Activated B cell treated with CpG ODN at 0.5 μM for 24 hours (primary cell): Measurements from ENCODE around the gene B3GALNT2. TPM values are rescaled to one million over a fixed set of nuclear protein-coding genes. Genes with fewer than 3 reads are reported as not detected.

Source experiments
- ATAC-seq: fragments of 200-7000 bp; cut with Tn5 transposase; one replicate; pipeline ENCODE4 v1.10.0; 2021; ENCODE audit warnings: low read depth, mild to moderate bottlenecking, moderate library complexity
- CTCF ChIA-PET: fragments of 350-600 bp; sonication (Branson Sonifier 250); formaldehyde crosslinking; loops from one replicate; lab custom pipeline; 2021; ENCODE audit warnings: antibody characterized with exemption; lab: Charles Lee
- POLR2A ChIA-PET: fragments of 350-600 bp; sonication (Branson Sonifier 250); formaldehyde crosslinking; loops from one replicate; lab custom pipeline; 2021; ENCODE audit warnings: antibody characterized with exemption; lab: Charles Lee
- DNase-seq: peaks from one replicate; pipeline ENCODE4 v3.0.0; 2022
- H3K27ac Mint-ChIP-seq: one replicate; pipeline ENCODE4 v1.8.0; 2020; ENCODE audit warnings: mixed read lengths
- H3K27me3 Mint-ChIP-seq: one replicate; pipeline ENCODE4 v1.8.0; 2021; ENCODE audit warnings: mixed read lengths
- H3K36me3 Mint-ChIP-seq: one replicate; pipeline ENCODE4 v1.8.0; 2021; ENCODE audit warnings: low read depth, mixed read lengths
- H3K4me1 Mint-ChIP-seq: one replicate; pipeline ENCODE4 v1.8.0; 2021; ENCODE audit warnings: mixed read lengths
- H3K4me3 Mint-ChIP-seq: one replicate; pipeline ENCODE4 v1.8.0; 2020; ENCODE audit warnings: mild to moderate bottlenecking, mixed read lengths
- H3K9me3 Mint-ChIP-seq: one replicate; pipeline ENCODE4 v1.8.0; 2020; ENCODE audit warnings: mixed read lengths
- CTCF ChIP-seq: fragments of 200-600 bp; IDR thresholded peaks from one replicate; pipeline ENCODE4 v1.8.0; 2022; ENCODE audit warnings: antibody characterized with exemption, mild to moderate bottlenecking
- intact Hi-C: fragments of 100-400 bp; cut with micrococcal nuclease; formaldehyde crosslinking; loops from one replicate; pipeline ENCODE4 v1.15.1; 2024
- total RNA-seq: library from RNA; stranded (reverse); gene quantifications from 2 replicates; pipeline ENCODE4 v1.2.3, GENCODE V29; 2022

B3GALNT2 gene
- total RNA-seq, 1 donor from 2014 or later: 9.5 TPM

DNA sequence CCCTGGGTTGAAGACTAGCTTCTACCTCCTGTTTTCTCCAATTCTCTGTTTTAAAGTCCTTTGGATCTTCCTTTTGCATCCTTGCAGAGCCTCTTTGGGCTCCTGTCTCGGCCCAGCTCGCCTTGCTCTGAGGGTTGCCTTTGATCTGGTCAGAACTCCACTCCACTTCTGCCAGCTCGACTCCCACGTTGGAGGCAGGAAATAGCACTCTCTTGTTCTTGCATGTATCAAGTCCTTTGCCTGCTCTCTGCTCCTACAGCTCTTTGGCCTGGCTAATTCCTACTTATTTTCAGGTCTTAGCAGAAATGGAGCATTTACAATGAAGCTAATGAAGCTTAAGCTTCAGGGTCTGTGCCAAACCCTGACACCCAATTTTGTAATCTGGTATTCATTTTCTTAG lies 21.1 kb upstream of the B3GALNT2 start:
- intact Hi-C loops: no loop called here
- Mint-ChIP-seq H3K27ac (no peak overlapping the region), H3K36me3 (no peaks in the 10 kb centered on the region), H3K27me3 (peaks cover 3% of the 10 kb centered on the region), H3K9me3 (no peaks in the 10 kb centered on the region), H3K4me3 (no peak overlapping the region), H3K4me1 (no peaks in the 10 kb centered on the region)
- ChIA-PET POLR2A (no interaction called here), CTCF (no interaction called here)
- no peak for ATAC-seq
- TF ChIP-seq CTCF: no peak
- no peak for DNase-seq

DNA sequence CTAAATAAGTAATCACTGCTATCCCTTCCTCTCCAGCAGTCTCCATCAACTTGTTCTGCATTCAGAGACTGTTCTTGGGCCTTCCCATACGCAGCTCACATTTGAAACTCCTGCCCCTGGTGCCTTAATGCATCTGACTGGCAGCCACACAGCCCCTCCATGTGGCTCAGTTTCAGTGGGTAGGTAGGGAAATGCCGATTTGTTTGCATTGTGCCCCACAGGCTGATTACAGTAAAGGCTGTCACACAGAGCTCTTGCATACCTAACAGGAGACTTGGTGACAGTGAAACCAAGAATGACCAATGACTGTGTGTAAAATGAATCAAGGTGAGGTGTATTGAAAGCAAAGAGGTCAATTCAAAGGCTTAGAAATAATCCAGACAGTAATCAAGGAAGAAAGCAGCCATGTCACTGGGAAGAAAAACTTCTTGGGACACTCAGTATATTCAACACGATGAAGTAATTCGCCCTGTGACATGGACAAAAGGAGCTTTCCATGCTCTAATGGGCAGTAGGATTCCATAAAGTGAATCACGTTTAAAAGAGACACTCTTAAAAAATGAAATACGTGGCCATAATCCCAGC lies 12.7 kb upstream of the B3GALNT2 start:
- intact Hi-C loops: no loop called here
- Mint-ChIP-seq H3K4me1 (peaks cover 1% of the 10 kb centered on the region), H3K4me3 (no peak overlapping the region), H3K27me3 (peaks cover 6% of the 10 kb centered on the region), H3K9me3 (no peaks in the 10 kb centered on the region), H3K36me3 (no peaks in the 10 kb centered on the region), H3K27ac (no peak overlapping the region)
- no peak for TF ChIP-seq CTCF
- ATAC-seq (no peak), DNase-seq (no peak)
- POLR2A ChIA-PET: no interaction called here
- CTCF ChIA-PET: no interaction called here

- intact Hi-C loops: no loop called here
- no peak for ATAC-seq
- no peaks in the 10 kb centered on the region for H3K9me3 Mint-ChIP-seq
- DNase-seq: no peak
- H3K27me3 Mint-ChIP-seq: peaks cover 3% of the 10 kb centered on the region
- POLR2A ChIA-PET: no interaction called here
- CTCF ChIA-PET: interaction anchor here (1.2 kb wide), 1 partner anchor 12 kb away, joined by 4 read pairs; the partner anchor contains the start of gene B3GALNT2
- peaks cover 1% of the 10 kb centered on the region for H3K4me1 Mint-ChIP-seq
- no peak for TF ChIP-seq CTCF
- H3K27ac Mint-ChIP-seq: no peak overlapping the region
- H3K4me3 Mint-ChIP-seq: no peak overlapping the region
- H3K36me3 Mint-ChIP-seq: no peaks in the 10 kb centered on the region
Measured at GRCh38 chr1:235515844-235516512, 11.7 kb upstream of the B3GALNT2 start.

GRCh38 chr1:235513495-235514366 lies 9.5 kb upstream of the B3GALNT2 start:
- H3K4me3 Mint-ChIP-seq: no peak overlapping the region
- no peaks in the 10 kb centered on the region for H3K36me3 Mint-ChIP-seq
- DNase-seq (no peak), ATAC-seq (peak; percentile 68)
- TF ChIP-seq CTCF: peak; percentile 67
- H3K4me1 Mint-ChIP-seq: peaks cover 1% of the 10 kb centered on the region
- H3K27me3 Mint-ChIP-seq: peaks cover 5% of the 10 kb centered on the region
- no peaks in the 10 kb centered on the region for H3K9me3 Mint-ChIP-seq
- ChIA-PET POLR2A (interaction anchor here (0.6 to 1.5 kb wide), 2 partner anchors 9 to 642 kb away, joined by 3 to 6 read pairs; partner anchors contain the start of gene B3GALNT2), CTCF (interaction anchor here (0.6 to 1.3 kb wide), 8 partner anchors 9 to 458 kb away, joined by 3 to 12 read pairs (median 4); partner anchors contain the start of gene B3GALNT2)
- H3K27ac Mint-ChIP-seq: no peak overlapping the region
- intact Hi-C loops: loop anchor here (1.0 kb wide), 1 partner anchor 270 kb away; no protein-coding TSS in a partner anchor
